GM21576 (cell line): ENCODE results near the gene DAAM2.

ENCODE experiments used
- ATAC-seq: cut with Tn5 transposase; IDR thresholded peaks from one replicate; pipeline ENCODE4 v1.9.1; 2021; ENCODE audit warnings: mild to moderate bottlenecking, moderate library complexity; ENCODE audit not compliant: unreplicated experiment

DAAM2 gene

GRCh38 chr6:39791850-39792539 lies at the start of gene DAAM2:
Gene DAAM2, plus strand, starts transcription at chr6:39792376. Its CDS starts 63,927 bp downstream, at chr6:39856303.
- no peak for ATAC-seq

DNA sequence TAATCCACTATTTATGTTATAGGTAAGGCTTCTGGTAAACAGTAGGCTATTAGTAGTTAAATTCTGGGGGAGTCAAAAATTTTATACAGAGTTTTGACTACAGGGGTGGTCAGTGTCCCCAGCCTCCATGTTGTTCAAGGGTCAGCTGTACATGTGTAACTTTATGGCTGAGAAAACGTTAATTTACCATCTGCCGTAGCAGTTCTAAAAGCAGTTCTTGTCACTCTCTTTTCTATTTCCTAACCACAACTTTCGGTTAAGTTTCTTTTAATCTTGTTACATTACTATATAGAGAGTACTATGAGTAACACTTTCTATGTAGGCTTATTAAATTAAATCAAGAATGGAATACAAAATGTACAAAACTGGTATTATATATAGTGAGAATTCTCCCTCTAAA lies 45.4 kb upstream of the DAAM2 start:
- ATAC-seq = no peak

DNA sequence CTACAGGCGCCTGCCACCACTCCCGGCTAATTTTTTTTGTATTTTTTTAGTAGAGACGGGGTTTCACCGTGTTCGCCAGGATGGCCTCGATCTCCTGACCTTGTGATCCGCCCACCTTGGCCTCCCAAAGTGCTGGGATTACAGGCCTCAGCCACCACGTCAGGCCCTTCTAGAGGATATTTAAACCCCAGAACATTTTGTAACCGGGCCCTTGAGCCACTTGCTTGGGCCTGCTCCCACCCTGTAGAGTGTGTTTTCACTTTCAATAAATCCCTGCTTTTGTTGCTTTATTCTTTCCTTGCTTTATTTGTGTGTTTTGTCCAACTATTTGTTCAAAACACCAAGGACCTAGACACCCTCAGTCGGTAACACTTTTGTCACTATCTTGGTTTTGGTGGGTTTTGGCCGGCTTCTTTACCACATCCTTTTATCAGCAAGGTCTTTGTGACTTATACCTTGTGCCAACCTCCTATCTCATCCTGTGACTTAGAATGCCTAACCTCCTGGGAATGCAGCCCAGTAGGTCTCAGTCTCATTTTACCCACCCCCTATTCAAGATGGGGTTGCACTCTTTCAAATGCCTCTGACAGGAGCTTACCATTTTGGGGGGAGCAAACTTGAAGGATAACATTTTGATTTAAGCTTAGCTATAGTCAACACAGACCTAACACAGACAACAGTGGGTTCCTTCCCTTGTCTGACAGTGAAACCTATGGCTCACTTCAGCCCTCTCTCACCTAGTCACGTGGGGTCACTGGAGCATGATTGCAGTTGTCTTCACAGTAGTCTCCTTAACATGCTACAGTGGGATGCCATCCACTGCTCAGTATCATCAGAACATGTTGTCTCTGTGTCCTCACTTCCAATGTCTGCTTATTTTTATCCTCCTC lies 39.1 kb upstream of the DAAM2 start:
- no peak for ATAC-seq

DNA sequence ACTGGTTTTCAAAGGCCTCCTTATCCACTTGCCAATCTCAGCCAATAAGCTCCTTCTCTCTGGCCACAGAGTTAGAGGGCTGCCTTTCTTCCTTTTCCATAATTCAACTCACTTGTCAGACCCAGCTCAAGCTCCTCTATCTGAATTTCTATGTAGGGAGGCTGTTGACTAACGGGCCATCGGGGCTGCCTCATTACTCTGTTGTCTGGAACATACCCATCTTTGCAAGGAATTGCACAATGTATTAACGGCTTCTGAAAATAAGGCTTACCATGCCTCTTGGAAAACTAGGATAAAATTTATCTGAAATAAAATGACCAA lies 38.5 kb upstream of the DAAM2 start:
- ATAC-seq = no peak

- ATAC-seq = no peak
These were observed 37.6 kb upstream of the DAAM2 start for GRCh38 chr6:39754514-39755115.

DNA sequence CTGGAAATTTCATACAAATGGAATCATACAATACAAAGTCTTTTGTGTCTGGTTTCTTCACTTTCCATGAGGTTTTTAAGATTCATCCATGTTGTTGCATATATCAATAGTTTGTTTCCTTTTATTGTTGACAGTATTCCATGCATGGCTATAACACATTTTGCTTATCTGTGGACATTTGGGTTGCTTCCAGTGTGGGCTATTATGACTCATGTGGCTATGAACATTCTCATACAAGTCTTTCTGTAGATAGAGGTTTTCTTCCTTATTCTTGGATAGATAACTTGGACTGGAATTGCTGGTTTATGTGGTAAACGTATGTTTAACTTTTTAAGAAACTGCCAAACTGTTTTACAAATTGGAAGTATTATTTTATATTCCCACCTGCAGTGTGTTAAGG lies 36.9 kb upstream of the DAAM2 start:
- ATAC-seq = no peak

GRCh38 chr6:39756582-39756981 lies 35.6 kb upstream of the DAAM2 start:
- no peak for ATAC-seq

DNA sequence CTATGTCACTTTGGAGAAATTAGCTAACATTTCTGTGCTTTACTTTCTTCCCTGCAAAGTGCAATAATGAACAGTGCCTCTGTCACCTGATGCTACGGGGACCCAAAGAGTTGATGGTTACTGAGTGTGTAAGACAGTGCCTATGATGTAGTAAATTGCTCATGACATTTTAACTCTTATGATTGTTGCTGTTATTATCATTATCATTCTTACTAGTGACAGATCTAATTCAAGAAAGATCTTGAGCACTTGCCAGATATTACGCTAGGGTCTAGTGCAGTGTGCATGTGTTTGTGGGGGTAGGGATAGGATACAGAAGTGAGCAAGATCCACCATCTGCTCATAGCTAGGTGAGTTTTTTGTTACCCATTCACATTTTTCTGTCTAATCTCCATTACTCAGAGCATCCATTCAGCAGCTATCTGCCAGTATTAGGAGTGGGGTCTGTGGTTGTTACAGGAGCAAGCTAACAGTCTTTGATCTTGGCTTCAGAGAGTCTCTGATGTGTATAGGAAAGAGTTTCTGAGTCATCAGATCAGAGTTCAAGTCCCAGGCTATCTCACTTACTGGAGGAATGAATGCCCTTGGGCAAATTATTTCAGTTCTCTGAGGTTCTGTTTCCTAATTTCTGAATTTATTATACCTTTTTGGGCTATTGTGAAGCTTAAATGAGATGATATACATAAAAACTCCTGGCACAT lies 33.1 kb upstream of the DAAM2 start:
- no peak for ATAC-seq

DNA sequence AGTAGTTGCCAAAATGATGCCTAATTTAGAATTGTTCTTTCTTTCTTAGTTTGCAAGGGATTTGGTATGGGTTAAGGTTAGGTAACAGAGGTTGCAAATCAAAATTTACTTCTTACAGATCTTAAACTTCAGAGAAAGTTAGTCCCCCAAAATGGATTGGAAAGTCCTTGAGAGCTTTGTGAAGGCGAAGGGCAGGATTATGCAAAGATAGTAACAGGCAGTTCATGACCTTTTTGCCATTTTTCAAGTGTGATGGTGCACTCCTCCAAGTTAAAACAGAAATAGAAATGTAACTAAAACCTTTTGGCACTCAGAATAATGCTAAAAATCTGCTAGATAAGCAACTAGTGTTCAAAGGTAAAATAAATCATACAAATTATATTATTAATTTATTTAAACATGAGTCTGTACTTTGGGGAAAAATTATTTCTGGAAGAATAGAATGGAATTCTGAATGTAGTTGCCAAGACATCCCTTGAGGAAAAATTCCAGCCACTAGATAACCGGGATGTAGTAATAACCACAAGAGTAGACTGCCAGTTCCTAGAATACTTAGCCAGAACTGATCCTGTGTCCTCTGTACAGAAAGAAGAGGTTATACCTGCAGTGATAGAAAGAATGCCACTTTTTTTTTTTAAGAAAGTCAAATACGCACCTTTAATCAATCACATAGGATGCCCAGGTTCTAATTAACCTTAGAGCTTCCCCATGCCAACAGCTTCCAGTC lies 31.8 kb upstream of the DAAM2 start:
- ATAC-seq = no peak

GRCh38 chr6:39765508-39766065 lies 26.6 kb upstream of the DAAM2 start:
- no peak for ATAC-seq

GRCh38 chr6:39769012-39769411 lies 23.2 kb upstream of the DAAM2 start:
- no peak for ATAC-seq

- no peak for ATAC-seq
These were observed 21.7 kb upstream of the DAAM2 start for GRCh38 chr6:39770446-39770845.

- no peak for ATAC-seq
These were observed 19.5 kb upstream of the DAAM2 start for GRCh38 chr6:39772559-39773273.

DNA sequence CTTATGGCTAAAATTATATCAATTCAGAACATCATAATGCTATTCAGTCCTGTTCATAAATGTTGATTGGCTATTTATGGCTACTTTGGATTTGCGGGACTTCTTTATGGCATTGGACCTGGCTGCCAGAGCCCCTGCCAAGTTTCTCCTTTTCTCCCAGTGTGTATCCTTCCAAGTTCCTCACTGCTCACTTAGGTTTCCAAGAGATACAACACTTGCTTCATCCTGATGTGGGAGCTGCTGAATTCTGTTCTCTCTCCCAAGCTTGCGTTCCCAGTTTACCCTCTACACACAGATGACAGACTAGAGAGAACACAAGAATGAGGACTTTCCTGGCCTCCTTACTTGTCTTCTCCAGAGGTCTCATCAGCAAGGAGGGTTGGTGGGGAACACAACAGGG lies 18.4 kb upstream of the DAAM2 start:
- no peak for ATAC-seq

DNA sequence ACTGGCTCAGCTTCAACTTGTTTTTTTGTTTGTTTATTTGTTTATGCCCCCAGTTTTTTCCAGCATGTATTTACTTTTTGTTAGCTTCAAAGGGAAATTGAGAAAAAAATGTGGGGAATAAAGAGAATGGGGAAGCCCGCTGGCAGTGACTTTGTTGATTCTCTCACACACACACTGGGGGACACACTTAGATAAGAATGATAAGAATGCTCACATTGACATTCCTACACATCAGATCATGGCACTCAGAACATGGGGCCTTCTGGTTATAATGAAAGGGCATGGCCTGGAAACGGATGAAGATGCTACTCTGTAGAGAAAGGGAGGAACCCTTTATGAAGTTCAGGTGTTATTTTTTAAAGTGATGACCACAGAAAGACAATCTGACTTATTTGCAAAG lies 15.6 kb upstream of the DAAM2 start:
- no peak for ATAC-seq

DNA sequence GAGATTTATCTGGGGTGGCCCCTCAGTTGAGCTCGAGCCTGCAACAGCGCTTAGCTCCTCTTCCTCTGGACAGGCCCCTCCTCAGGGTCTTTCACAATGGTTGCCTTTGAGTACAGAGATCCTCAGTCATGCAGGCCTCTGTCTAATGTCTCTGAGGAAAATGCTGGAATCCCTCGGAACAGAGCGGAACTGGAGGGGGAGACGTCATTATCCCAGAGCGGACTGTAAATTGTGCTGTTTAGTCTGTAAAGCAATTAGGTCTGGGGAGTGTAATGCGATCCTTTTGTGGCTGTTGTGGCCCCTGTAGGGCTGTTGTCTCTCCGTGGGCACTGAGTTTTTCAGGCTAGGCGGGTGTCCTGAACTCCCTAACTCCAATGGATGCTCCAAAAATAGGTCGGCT lies 15.0 kb upstream of the DAAM2 start:
- ATAC-seq = no peak

DNA sequence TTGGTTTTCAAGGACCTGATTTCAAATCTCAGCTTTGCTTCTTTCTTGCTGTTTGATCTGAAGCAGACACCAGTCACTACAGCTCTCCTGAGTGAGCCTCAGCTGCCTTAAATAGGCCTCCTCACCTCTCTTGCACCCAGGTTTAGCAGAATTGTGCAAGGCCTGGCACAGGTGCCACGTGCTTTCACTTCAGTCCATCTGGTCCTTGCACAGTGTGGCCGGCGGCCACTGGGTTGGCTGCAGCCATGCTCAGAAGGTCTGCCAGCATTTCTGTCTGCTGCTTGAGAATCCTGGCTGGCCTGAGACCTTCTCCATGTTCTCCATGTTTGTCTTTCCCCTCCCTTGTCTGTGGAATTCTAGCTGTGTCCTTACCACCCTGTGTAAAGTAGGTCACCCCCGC lies 14.5 kb upstream of the DAAM2 start:
- no peak for ATAC-seq

DNA sequence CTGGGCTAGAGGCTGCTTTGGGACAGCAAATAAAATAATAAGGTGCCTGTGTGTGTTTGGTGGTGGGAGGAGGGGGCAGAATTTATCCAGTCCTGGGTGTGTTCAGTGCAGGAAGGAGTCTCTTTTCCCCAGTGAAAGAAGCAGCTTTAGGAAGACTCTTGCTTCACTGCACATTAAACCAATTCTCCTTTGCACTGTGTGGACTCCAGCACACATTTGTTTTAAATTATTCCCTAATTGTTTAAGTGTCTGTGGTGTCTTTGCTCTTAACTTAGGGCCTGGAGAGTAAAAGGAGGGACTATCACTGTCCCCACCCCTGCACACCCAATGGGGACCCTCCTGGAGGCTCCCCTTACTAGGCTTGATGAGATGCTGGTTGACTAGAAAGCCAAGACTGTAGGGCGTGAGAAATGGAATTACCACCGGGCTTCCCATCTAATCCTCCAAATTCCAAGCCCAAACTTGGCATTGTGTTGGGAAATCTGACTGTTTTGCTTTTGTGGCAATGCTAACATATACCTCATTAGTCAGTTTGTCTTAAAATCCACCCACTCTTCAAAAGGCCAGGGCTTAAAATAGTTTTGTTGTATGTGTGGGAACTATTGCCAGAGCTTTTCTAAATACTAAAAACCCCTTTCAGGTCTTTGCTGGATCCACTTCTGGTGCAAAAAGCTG lies 13.5 kb upstream of the DAAM2 start:
- no peak for ATAC-seq

DNA sequence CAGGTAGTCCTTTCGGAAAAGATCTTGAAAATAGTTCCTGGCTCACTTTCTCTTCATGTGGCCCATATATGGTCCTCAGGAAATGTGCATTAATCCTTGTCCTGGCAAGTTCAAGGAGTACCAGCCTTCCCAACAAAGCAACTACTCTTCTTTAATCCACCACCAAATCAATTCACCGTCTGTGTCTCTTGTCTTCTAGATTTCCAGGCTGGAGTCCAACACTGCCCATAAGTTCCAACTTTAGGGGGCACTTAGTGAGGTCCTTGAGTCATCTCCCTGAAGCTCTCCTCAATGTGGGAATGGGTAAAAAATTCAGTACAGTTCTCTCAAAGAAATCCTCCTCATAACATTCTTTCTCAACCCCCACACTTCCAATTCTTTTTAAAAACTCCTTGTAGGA lies 6.9 kb upstream of the DAAM2 start:
- ATAC-seq = no peak
